Measurements from ENCODE around the gene USH2A. TPM values are rescaled to one million over a fixed set of nuclear protein-coding genes. Genes with fewer than 3 reads are reported as not detected.
"Not testable (repeated sequence)": the region's sequence is repeated elsewhere in the genome, so short reads cannot be mapped to it uniquely, and the experiment has no call there.

Gene USH2A
- total and polyA plus RNA-seq, 2 experiments from 2014 or later = 0.24 TPM; not detected in 1

- no peak for TF ChIP-seq CTCF (IDR thresholded peaks at IDR 0.05; ENCODE audit: low read depth, low read length)
- Histone ChIP-seq H3K4me3 (no peak overlapping the region), H3K27ac (no peak overlapping the region), H3K4me1 (ENCODE audit: low read depth) (no peaks in the 10 kb centered on the region), H3K9me3 (ENCODE audit: low read depth) (no peaks in the 10 kb centered on the region), H3K36me3 (no peaks in the 10 kb centered on the region), H3K27me3 (no peaks in the 10 kb centered on the region)
- DNase-seq (ENCODE audit: low read depth in 1 of 2, low spot score in 1 of 2) = no peak
These were observed 56.3 kb downstream of the USH2A start for GRCh38 chr1:216366979-216367378.

- no peaks in the 10 kb centered on the region for H3K4me1 ChIP-seq (ENCODE audit: low read depth)
- no peak for TF ChIP-seq CTCF (IDR thresholded peaks at IDR 0.05; ENCODE audit: low read depth, low read length)
- no peaks in the 10 kb centered on the region for H3K9me3 ChIP-seq (ENCODE audit: low read depth)
These were observed 66.3 kb downstream of the USH2A start for GRCh38 chr1:216356945-216357344.

GRCh38 chr1:216350186-216350585 lies 73.1 kb downstream of the USH2A start:
- H3K27ac ChIP-seq = no peak overlapping the region
- no peaks in the 10 kb centered on the region for H3K4me1 ChIP-seq (ENCODE audit: low read depth)
- no peak for TF ChIP-seq CTCF (IDR thresholded peaks at IDR 0.05; ENCODE audit: low read depth, low read length)
- no peaks in the 10 kb centered on the region for H3K9me3 ChIP-seq (ENCODE audit: low read depth)
- H3K4me3 ChIP-seq = no peak overlapping the region
- H3K27me3 ChIP-seq = no peaks in the 10 kb centered on the region
- H3K36me3 ChIP-seq = no peaks in the 10 kb centered on the region
- no peak for DNase-seq (ENCODE audit: low read depth in 1 of 2, low spot score in 1 of 2)

More at GRCh38 chr1:216356945-216357344, 66.3 kb downstream of the USH2A start:
- H3K27ac ChIP-seq = no peak overlapping the region
- no peak overlapping the region for H3K4me3 ChIP-seq
- DNase-seq (ENCODE audit: low read depth in 1 of 2, low spot score in 1 of 2) = no peak
- H3K36me3 ChIP-seq = no peaks in the 10 kb centered on the region
- no peaks in the 10 kb centered on the region for H3K27me3 ChIP-seq

GRCh38 chr1:216346526-216346925 lies 76.7 kb downstream of the USH2A start:
- Histone ChIP-seq H3K9me3 (ENCODE audit: low read depth) (no peaks in the 10 kb centered on the region), H3K4me3 (no peak overlapping the region), H3K36me3 (no peaks in the 10 kb centered on the region), H3K4me1 (ENCODE audit: low read depth) (no peaks in the 10 kb centered on the region), H3K27ac (no peak overlapping the region), H3K27me3 (no peaks in the 10 kb centered on the region)
- DNase-seq (ENCODE audit: low read depth in 1 of 2, low spot score in 1 of 2) = no peak
- no peak for TF ChIP-seq CTCF (IDR thresholded peaks at IDR 0.05; ENCODE audit: low read depth, low read length)

GRCh38 chr1:216340542-216340941 lies 82.7 kb downstream of the USH2A start:
- not testable (repeated sequence) for H3K4me3 ChIP-seq; H3K9me3 ChIP-seq (ENCODE audit: low read depth); DNase-seq (ENCODE audit: low read depth in 1 of 2, low spot score in 1 of 2); H3K27me3 ChIP-seq; H3K4me1 ChIP-seq (ENCODE audit: low read depth); H3K27ac ChIP-seq; H3K36me3 ChIP-seq

- no peak for DNase-seq (ENCODE audit: low read depth in 1 of 2, low spot score in 1 of 2)
- no peak for TF ChIP-seq CTCF (IDR thresholded peaks at IDR 0.05; ENCODE audit: low read depth, low read length)
- H3K4me1 ChIP-seq (ENCODE audit: low read depth) = no peaks in the 10 kb centered on the region
- H3K4me3 ChIP-seq = no peak overlapping the region
- H3K27me3 ChIP-seq = no peaks in the 10 kb centered on the region
- no peaks in the 10 kb centered on the region for H3K9me3 ChIP-seq (ENCODE audit: low read depth)
- no peak overlapping the region for H3K27ac ChIP-seq
- no peaks in the 10 kb centered on the region for H3K36me3 ChIP-seq
These were observed 90.8 kb downstream of the USH2A start for GRCh38 chr1:216332462-216332861.
